HL-60/S4 treated with retinoic acid at 250 ng/mL for 4 days and 3 days (cell line): ENCODE data around the gene MROH2A.

ENCODE experiments used
- in situ Hi-C: fragments of 300-500 bp; cut with MboI; formaldehyde crosslinking; loops from 2 replicates; pipeline ENCODE4 v1.7.0; 2022; ENCODE audit warnings: low sequenced_read_pairs

Gene MROH2A

DNA sequence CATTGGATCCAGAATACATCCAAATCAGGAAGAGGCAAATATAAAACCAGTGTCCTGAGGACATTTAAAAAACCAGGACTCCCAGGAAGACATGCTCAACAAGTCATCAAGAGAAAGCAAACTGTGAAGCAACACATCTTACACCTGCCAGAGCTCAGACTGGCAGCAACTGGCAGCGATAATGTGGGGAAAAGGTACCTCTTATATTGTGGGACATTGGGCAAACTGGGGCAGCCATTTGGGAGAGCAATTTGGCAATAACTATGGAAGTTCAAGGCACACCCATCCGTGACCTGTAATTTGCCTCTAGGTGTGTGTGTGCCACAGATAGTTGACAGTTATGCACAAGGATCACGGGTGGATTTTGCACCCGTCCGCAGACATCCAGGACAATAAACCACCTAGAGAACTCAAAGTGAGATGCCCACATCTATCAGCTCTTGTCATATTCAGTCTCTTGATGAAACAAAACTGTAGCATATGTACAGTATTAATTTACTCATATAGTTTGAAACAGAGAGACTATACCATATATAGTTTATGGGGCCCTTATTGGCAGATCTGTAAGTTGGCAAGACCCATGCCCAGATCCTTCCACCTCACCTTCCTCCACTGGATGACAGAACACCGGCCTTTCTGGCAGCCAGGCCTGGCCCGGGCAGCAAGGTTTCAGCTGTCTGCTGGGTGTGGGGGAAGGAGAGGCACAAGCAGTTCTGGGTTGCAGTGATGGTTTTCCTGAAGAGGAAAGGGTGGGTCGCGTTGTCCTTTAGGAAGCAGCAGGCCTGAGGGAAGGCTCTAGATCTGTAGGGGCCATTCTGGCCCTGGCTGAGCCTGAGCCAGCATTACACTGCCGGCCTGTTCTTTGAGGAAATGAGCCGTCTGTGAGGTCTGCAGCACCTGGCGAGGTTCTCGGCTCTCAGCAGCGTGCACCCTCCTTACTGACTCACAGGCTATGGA, 57.4 kb downstream of the MROH2A start:
- in situ Hi-C loops: no loop called here

DNA sequence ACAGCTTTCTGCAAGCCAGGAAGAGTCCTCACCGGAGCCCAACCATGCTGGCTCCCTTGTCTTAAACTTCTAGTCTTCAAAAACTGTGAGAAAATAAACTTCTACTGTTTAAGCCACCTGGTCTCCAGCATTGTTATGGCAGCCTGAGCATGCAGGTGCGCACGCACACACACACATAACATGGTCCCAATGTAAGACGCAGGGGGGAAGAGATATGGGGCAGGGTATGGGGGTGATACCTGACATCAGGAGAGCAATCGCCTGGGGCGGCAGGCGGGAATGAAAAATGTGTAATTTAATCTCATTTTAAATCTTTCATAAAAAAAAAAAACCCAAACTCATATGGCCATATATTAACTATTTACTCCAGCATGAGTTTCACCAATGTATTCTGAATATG, 58.2 kb downstream of the MROH2A start:
- in situ Hi-C loops: no loop called here

- in situ Hi-C loops: no loop called here
Measured at GRCh38 chr2:233837694-233838229, 59.6 kb downstream of the MROH2A start.

GRCh38 chr2:233838251-233838650, 60.1 kb downstream of the MROH2A start:
- in situ Hi-C loops: no loop called here

GRCh38 chr2:233838726-233839446, 60.8 kb downstream of the MROH2A start:
- in situ Hi-C loops: no loop called here

DNA sequence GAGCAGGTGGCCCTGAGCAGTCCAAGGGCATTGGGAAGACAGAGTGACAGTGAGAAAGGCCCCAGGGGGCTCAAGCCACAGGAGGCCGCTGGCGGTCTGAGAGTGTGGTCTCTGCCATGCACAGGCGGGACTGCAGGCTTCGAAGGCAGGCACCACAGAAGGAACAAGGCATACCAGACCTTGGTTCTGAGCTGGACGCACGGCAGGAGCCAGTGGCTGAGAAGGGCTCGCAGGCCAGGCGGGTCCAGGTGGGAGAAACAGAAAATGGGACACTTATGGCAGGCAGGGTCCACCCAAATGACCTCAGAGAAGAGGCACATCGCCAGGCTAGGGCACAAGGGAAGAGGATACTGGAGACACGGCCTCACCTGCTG, 61.3 kb downstream of the MROH2A start:
- in situ Hi-C loops: no loop called here

DNA sequence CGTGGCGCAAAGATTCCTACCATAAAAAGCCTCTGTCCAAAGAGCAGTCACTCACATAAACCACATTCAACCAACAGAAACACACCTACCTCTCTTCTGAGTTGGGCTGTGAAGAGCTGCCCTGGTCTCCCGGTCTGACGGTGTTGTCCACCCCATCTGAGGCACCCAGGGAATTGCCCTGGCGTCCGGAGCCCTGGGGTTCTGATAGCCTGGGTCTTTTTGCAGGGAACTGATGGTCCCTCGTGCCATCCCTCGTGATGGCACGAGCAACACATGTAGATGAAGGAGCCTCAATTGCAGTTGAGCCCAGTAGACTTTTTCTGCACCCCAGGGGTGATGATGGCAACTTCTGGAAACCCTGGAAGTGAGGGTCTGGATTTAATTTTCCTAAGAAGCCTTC, 62.4 kb downstream of the MROH2A start:
- in situ Hi-C loops: no loop called here

DNA sequence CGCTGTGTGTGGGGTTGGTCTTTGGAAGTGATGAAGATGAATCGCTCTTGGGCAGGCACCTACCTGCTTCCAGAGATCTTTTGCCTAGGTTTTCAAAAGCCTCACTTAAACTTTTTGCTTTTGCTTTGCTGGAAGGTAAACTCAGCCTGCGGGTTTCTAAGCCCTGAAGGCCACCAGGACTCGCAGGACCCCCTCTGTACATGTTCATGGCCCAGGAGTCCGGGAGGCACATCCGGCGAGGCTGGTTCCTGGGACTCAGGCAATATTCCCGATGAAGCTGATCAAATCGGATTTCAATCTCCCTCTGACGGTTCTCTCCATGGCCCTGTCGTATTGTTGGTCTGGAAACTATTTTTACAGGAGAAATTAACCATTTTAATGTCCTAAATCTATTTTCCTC, 63.1 kb downstream of the MROH2A start:
- in situ Hi-C loops: no loop called here

- in situ Hi-C loops: no loop called here
Measured at GRCh38 chr2:233844064-233844807, 66.1 kb downstream of the MROH2A start.

- in situ Hi-C loops: no loop called here
Measured at GRCh38 chr2:233844836-233845235, 66.7 kb downstream of the MROH2A start.

DNA sequence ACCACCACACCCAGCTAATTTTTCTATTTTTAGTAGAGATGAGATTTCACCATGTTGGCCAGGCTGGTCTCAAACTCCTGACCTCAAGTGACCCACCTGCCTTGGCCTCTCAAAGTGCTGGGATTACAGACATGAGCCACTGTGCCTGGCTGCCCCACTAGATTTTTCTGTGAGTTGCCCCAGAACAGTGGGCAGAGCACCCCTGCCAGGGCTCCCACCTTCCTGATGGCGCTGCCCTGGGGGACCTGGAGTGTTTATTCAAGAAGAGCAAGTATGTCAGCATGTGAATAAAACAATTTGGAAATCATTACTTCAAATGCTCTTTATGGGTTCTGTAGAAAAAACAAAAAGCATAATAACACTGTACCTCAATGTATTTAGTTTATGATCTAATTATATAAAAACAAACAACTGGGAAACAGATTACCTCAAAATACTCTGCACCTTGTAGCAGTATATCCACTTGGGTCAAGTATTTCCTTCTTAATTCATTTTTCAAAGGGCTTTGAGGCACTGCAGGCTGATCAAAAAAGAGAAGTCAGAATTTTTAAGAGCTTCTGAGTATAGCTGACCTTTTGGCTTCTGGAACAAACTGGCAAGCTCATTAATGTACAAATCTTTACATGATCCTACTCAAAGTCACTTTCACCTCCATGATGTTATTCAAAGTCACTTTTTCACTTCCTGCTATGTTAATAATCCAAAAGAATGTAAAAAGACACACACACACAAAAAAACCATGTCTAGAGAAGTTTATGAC, 67.4 kb downstream of the MROH2A start:
- in situ Hi-C loops: no loop called here

DNA sequence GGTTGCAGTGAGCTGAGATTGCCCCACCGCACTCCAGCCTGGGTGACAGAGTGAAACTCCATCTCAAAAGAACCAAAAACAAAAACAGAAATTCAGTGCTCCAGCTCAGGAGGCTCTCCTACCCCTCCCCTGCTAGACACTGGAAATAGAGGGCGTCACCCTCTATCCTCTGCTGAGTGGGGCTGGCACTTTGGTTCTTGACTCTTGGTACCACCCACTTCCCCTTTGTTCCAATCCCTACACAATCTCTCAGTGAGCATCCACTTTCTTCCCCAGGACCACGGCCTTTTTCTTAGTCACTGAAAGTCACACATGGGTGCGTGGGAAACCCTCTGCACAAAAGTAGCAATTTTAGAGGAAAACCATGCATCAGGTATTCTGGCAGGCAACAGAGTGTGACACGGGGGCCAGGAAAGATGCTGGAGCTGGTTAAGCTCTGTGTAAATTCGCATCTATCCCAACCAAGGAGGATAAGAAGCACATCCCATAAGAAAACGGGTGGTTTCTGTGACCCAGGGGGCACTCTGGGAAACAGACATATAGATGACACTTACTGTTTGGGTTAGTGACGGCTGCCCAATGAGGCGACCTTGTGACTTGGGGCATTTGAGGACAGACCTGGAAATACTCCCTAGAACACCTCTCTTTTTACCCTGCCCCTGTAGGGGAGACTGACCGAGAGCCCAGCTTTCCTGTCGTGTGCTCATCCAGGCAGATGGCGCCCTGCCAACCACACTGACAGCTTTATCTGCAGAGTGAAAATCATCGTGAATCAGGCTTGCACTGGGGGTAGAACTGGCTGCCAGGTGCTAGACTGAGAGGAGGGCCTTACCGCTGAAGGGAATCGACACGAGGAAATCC, 68.5 kb downstream of the MROH2A start:
- in situ Hi-C loops: no loop called here

- in situ Hi-C loops: no loop called here
Measured at GRCh38 chr2:233847248-233847898, 69.2 kb downstream of the MROH2A start.

DNA sequence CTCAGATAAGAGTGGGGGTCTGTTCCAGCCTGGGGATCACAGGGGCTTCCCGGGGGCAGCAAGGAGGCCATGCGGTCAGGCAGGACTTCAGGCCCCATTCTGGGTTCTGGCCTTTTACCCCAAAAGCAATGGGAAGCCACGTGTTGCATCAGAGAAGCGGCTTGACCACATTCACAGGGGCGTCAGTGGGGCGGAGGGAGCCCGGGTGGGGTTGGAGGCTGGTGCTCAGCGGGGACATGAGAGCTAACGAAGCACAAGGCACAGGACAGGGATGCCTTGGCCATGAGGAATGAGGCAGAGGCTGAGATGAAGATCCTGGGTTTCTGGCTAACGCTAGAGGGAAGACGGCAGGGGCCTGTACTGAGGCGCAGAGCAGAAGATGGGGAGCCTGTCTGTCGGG, 70.1 kb downstream of the MROH2A start:
- in situ Hi-C loops: no loop called here

DNA sequence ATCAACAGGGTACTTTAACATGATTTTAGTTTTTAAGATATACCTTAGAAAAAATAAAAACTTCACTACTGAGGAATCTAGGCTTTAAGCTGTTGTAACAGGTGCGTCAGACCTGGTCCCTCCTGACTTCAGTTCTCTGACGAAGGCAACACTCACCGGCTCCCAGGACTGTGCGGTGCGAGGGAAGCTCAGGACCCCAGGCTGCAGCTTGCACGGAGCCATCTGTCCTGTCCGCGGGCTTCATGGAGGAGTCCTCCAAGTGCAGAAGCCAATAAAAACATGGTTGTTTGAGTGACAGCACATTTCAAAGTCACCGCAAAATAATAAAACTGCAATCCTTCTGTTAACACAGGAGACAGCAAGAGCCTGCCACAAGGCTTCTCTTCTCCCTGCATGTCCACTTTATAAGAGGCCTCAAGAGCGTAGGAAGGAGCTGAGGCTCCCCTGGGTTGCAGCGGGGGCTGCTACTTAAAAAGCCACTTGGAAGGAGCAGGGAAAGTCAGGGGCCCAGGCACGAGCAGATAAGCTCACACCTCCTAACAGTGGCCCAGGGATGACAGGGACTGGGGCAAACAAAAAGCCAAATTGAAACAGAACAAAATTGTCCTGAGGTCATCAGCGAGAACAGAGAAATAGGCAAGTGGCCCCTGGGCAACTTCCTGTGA, 71.6 kb downstream of the MROH2A start:
- in situ Hi-C loops: no loop called here

- in situ Hi-C loops: no loop called here
Measured at GRCh38 chr2:233850745-233851144, 72.6 kb downstream of the MROH2A start.

- in situ Hi-C loops: no loop called here
Measured at GRCh38 chr2:233851169-233851568, 73.0 kb downstream of the MROH2A start.

GRCh38 chr2:233852056-233852455, 73.9 kb downstream of the MROH2A start:
- in situ Hi-C loops: no loop called here
